Right lobe of liver (tissue), 6 donors: Measurements from ENCODE around the gene LRP2BP. TPM values are rescaled to one million over a fixed set of nuclear protein-coding genes. Genes with fewer than 3 reads are reported as not detected.

ENCODE experiments used
- ATAC-seq, 4 donors: fragments of 200-7000 bp; cut with Tn5 transposase; one replicate each; pipeline ENCODE4 v1.9.1; 2020; ENCODE audit warnings: mild to moderate bottlenecking in 4 of 4, moderate library complexity in 4 of 4
- DNase-seq, 3 donors: peaks; one replicate each; pipeline ENCODE4 v3.0.0-alpha.2; 2020
- H3K27ac ChIP-seq, 3 donors: fragments of 200-600 bp; one replicate each; pipeline ENCODE4 v1.8.0; 2022
- H3K27me3 ChIP-seq, 2 donors: fragments of 200-600 bp; one replicate each; pipeline ENCODE4 v1.8.0; 2022
- H3K36me3 ChIP-seq, 4 donors: fragments of 200-600 bp; sonication (generic) in 1 of 4; one replicate each; pipeline versions ENCODE4 v1.5.1 to v1.8.0; 2017 to 2022; ENCODE audit warnings: control low read depth in 1 of 4
- H3K4me1 ChIP-seq, 4 donors: fragments of 200-600 bp; sonication (generic) in 1 of 4; one replicate each; pipeline versions ENCODE4 v1.5.1 to v1.8.0; 2017 to 2022; ENCODE audit warnings: control low read depth in 1 of 4
- H3K4me3 ChIP-seq, 3 donors: fragments of 200-600 bp; one replicate each; pipeline ENCODE4 v1.8.0; 2022
- H3K9me3 ChIP-seq, 4 donors: fragments of 200-600 bp; sonication (generic) in 1 of 4; one replicate each; pipeline versions ENCODE4 v1.5.1 to v1.8.0; 2017 to 2022; ENCODE audit warnings: control low read depth in 1 of 4
- CTCF ChIP-seq, 4 donors: fragments of 200-600 bp in 3 of 4; fragments of 450-650 bp in 1 of 4; IDR thresholded peaks; one replicate each; pipeline versions ENCODE4 v1.5.1 to v1.8.0; 2016 to 2022; ENCODE audit warnings: antibody characterized with exemption in 4 of 4, mild to moderate bottlenecking in 2 of 4
- POLR2A ChIP-seq: fragments of 450-650 bp; IDR thresholded peaks from one replicate; pipeline ENCODE4 v1.6.1; 2017; ENCODE audit warnings: antibody characterized with exemption, mild to moderate bottlenecking
- WGBS: methylation state at CpG from one replicate; pipeline ENCODE4 v1.1.6; 2018; ENCODE audit warnings: low coverage, low lambda C conversion rate; ENCODE audit not compliant: insufficient coverage; ENCODE audit errors: missing lambda C conversion rate; 5-methylcytosine and 5-hydroxymethylcytosine counted together
- intact Hi-C, 2 donors: fragments of 100-400 bp; cut with DNase I; formaldehyde crosslinking; loops; one replicate each; pipeline versions ENCODE4 v1.11.2 to v1.14.1; 2022
- total RNA-seq, 6 experiments: library from RNA; depleted of rRNA in 2 of 6; stranded (reverse); fragments of >200 nt in 2 of 6; fragmentation: NEBNext Ultra II Directional in 3 of 6; extraction: Animal tissue kit (Norgen Biotek cat#: 25700) in 3 of 6; gene quantifications; one replicate each; pipeline versions ENCODE4 v1.1.0 to v1.2.4, GENCODE V29; 2016 to 2023
- donor health status: DM: no; HTN: yes; CAD: no.
- donor health status: DM: no; HTN: no; CAD: no.
- donor health status: DM: no; HTN: no; CAD: no.
- donor health status: DM: no; HTN: yes; CAD: no.
- donor health status: DM: no; HTN: yes; CAD: no.

Gene LRP2BP
- total RNA-seq, 6 experiments from 2014 or later = 0.19 to 0.37 (median 0.27) TPM

- no peaks in the 10 kb centered on the region for H3K27me3 ChIP-seq
- H3K36me3 ChIP-seq = no peaks in the 10 kb centered on the region
- peaks cover 0 to under 1% (median 0%) of the 10 kb centered on the region in 4 donors for H3K4me1 ChIP-seq
- no peaks in the 10 kb centered on the region for H3K9me3 ChIP-seq
- no peak overlapping the region for H3K4me3 ChIP-seq
- intact Hi-C loops = no loop called here
- H3K27ac ChIP-seq = no peak overlapping the region
- TF ChIP-seq CTCF (IDR thresholded peaks at IDR 0.05) = no peak
- no peak for TF ChIP-seq POLR2A
- DNase-seq (no peak), ATAC-seq (peak in 1 of 4 donors; percentile 28)
- 51% methylated on average over 6 of the region's 6 CpGs for WGBS
Measured at GRCh38 chr4:185374573-185374972, 21.2 kb downstream of the LRP2BP start.

- Histone ChIP-seq H3K27me3 (no peaks in the 10 kb centered on the region), H3K36me3 (no peaks in the 10 kb centered on the region), H3K4me3 (no peak overlapping the region), H3K4me1 (no peaks in the 10 kb centered on the region), H3K27ac (no peak overlapping the region), H3K9me3 (no peaks in the 10 kb centered on the region)
- intact Hi-C loops = no loop called here
- WGBS = 77% methylated on average over 7 of the region's 7 CpGs
- TF ChIP-seq CTCF (IDR thresholded peaks at IDR 0.05) (no peak), POLR2A (no peak)
- no peak for ATAC-seq
- DNase-seq = no peak
Measured at GRCh38 chr4:185374027-185374426, 21.7 kb downstream of the LRP2BP start.

GRCh38 chr4:185371702-185372101 is 24.0 kb downstream of the LRP2BP start:
- H3K4me1 ChIP-seq = no peaks in the 10 kb centered on the region
- WGBS = 95% methylated on average over 8 of the region's 11 CpGs
- H3K9me3 ChIP-seq = no peaks in the 10 kb centered on the region
- H3K4me3 ChIP-seq = no peak overlapping the region
- H3K36me3 ChIP-seq = no peaks in the 10 kb centered on the region
- no peak for DNase-seq
- no peak for ATAC-seq
- H3K27ac ChIP-seq = no peak overlapping the region
- H3K27me3 ChIP-seq = no peaks in the 10 kb centered on the region
- intact Hi-C loops = no loop called here
- TF ChIP-seq POLR2A = no peak
- TF ChIP-seq CTCF (IDR thresholded peaks at IDR 0.05) = no peak

- no peak for TF ChIP-seq CTCF (IDR thresholded peaks at IDR 0.05)
- TF ChIP-seq POLR2A = no peak
- ATAC-seq (no peak), DNase-seq (no peak)
- no peak overlapping the region for H3K4me3 ChIP-seq
- WGBS = 93% methylated on average over 5 of the region's 11 CpGs
- H3K4me1 ChIP-seq = no peaks in the 10 kb centered on the region
- no peak overlapping the region for H3K27ac ChIP-seq
- H3K36me3 ChIP-seq = no peaks in the 10 kb centered on the region
- H3K9me3 ChIP-seq = no peaks in the 10 kb centered on the region
- intact Hi-C loops = no loop called here
- no peaks in the 10 kb centered on the region for H3K27me3 ChIP-seq
Measured at GRCh38 chr4:185370268-185370949, 25.3 kb downstream of the LRP2BP start.
